Hepatocyte (in vitro differentiated cells): Measurements from ENCODE around the gene CSPG5. TPM values are rescaled to one million over a fixed set of nuclear protein-coding genes. Genes with fewer than 3 reads are reported as not detected.

Experiments
- DNase-seq: peaks from one replicate; pipeline ENCODE4 v3.0.0-alpha.2; 2016; ENCODE audit warnings: low spot score
- H2AFZ ChIP-seq: fragments of 200-600 bp; sonication (generic); 2 replicates; pipeline ENCODE4 v1.6.0; 2016; ENCODE audit warnings: antibody characterized with exemption, mild to moderate bottlenecking
- H3K27ac ChIP-seq: fragments of 200-600 bp; sonication (generic); 2 replicates; pipeline ENCODE4 v1.5.1; 2016; ENCODE audit warnings: mild to moderate bottlenecking
- H3K27me3 ChIP-seq: fragments of 200-600 bp; sonication (generic); 2 replicates; pipeline ENCODE4 v1.6.1; 2016
- H3K36me3 ChIP-seq: fragments of 200-600 bp; sonication (generic); replicated peaks from 2 replicates; pipeline ENCODE4 v1.5.1; 2016; ENCODE audit warnings: low read depth; ENCODE audit not compliant: insufficient read depth
- H3K4me1 ChIP-seq: fragments of 200-600 bp; sonication (generic); 2 replicates; pipeline ENCODE4 v1.5.1; 2016; ENCODE audit warnings: mild to moderate bottlenecking, moderate library complexity; ENCODE audit not compliant: insufficient read depth
- H3K4me2 ChIP-seq: fragments of 200-600 bp; sonication (generic); 2 replicates; pipeline ENCODE4 v1.6.0; 2016
- H3K4me3 ChIP-seq: fragments of 200-600 bp; sonication (generic); 2 replicates; pipeline ENCODE4 v1.5.1; 2016; ENCODE audit warnings: mild to moderate bottlenecking
- H3K79me2 ChIP-seq: fragments of 200-600 bp; sonication (generic); 2 replicates; pipeline ENCODE4 v1.6.0; 2017; ENCODE audit warnings: mild to moderate bottlenecking
- H3K9me2 ChIP-seq: fragments of 200-600 bp; sonication (generic); replicated peaks from 2 replicates; pipeline ENCODE4 v1.6.0; 2017; ENCODE audit warnings: mild to moderate bottlenecking; ENCODE audit not compliant: insufficient read depth
- H3K9me3 ChIP-seq: fragments of 200-600 bp; sonication (generic); 2 replicates; pipeline ENCODE4 v1.5.1; 2016; ENCODE audit warnings: low read depth, mild to moderate bottlenecking
- H4K20me1 ChIP-seq: fragments of 200-600 bp; sonication (generic); 2 replicates; pipeline ENCODE4 v1.6.0; 2016; ENCODE audit warnings: mild to moderate bottlenecking; ENCODE audit not compliant: insufficient read depth, poor library complexity, severe bottlenecking
- EZH2 ChIP-seq: fragments of 200-600 bp; sonication (generic); IDR thresholded peaks from 2 replicates; pipeline ENCODE4 v1.6.1; 2016; ENCODE audit warnings: antibody characterized with exemption, mild to moderate bottlenecking, borderline replicate concordance
- EZH2phosphoT487 ChIP-seq: fragments of 200-600 bp; sonication (generic); IDR thresholded peaks from one replicate; pipeline ENCODE4 v1.6.1; 2018; ENCODE audit warnings: antibody characterized with exemption, mild to moderate bottlenecking, low read depth, moderate library complexity; ENCODE audit not compliant: unreplicated experiment, severe bottlenecking
- WGBS: methylation state at CpG from one replicate; pipeline ENCODE4 v1.1.6; 2016; ENCODE audit warnings: low lambda C conversion rate; ENCODE audit errors: missing lambda C conversion rate; 5-methylcytosine and 5-hydroxymethylcytosine counted together
- polyA plus RNA-seq: library from polyadenylated mRNA; unstranded; fragments of >200 nt; fragmentation: Nextera tagmentation; extraction: Ambion mirVana; gene quantifications from 2 replicates; pipeline ENCODE4 v1.2.1, GENCODE V29; 2016
- total RNA-seq: library from RNA; depleted of rRNA; stranded (reverse); fragments of >200 nt; gene quantifications from 2 replicates; pipeline ENCODE4 v1.2.3, GENCODE V29; 2014
- TF ChIP-seq, protein P1 (sequence below): fragments of 200-600 bp; sonication (generic); IDR thresholded peaks from 2 replicates; pipeline ENCODE4 v1.5.1; 2016; ENCODE audit warnings: antibody characterized with exemption, mild to moderate bottlenecking; ENCODE audit not compliant: poor library complexity

The CSPG5 gene
- total and polyA plus RNA-seq, 2 experiments from 2014 or later: 0.34 to 0.47 TPM

GRCh38 chr3:47601281-47601680, 22.6 kb upstream of the CSPG5 start:
- Histone ChIP-seq H3K27ac (no peak overlapping the region), H4K20me1 (no peaks in the 10 kb centered on the region), H3K4me3 (no peak overlapping the region), H3K9me2 (no peaks in the 10 kb centered on the region), H3K36me3 (no peaks in the 10 kb centered on the region), H3K79me2 (peaks cover 13% of the 10 kb centered on the region), H2AFZ (no peak overlapping the region), H3K4me1 (no peaks in the 10 kb centered on the region), H3K4me2 (no peak overlapping the region), H3K9me3 (no peaks in the 10 kb centered on the region), H3K27me3 (no peaks in the 10 kb centered on the region)
- 100% methylated on average over 3 of the region's 3 CpGs for WGBS
- no peak for TF ChIP-seq EZH2phosphoT487
- TF ChIP-seq, protein P1, sequence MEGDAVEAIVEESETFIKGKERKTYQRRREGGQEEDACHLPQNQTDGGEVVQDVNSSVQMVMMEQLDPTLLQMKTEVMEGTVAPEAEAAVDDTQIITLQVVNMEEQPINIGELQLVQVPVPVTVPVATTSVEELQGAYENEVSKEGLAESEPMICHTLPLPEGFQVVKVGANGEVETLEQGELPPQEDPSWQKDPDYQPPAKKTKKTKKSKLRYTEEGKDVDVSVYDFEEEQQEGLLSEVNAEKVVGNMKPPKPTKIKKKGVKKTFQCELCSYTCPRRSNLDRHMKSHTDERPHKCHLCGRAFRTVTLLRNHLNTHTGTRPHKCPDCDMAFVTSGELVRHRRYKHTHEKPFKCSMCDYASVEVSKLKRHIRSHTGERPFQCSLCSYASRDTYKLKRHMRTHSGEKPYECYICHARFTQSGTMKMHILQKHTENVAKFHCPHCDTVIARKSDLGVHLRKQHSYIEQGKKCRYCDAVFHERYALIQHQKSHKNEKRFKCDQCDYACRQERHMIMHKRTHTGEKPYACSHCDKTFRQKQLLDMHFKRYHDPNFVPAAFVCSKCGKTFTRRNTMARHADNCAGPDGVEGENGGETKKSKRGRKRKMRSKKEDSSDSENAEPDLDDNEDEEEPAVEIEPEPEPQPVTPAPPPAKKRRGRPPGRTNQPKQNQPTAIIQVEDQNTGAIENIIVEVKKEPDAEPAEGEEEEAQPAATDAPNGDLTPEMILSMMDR: no peak
- no peak for TF ChIP-seq EZH2
- DNase-seq: no peak

GRCh38 chr3:47594792-47595191, 16.1 kb upstream of the CSPG5 start:
- no peaks in the 10 kb centered on the region for H3K4me1 ChIP-seq
- H3K36me3 ChIP-seq: no peaks in the 10 kb centered on the region
- 77% methylated on average over 3 of the region's 3 CpGs for WGBS

GRCh38 chr3:47592066-47592795, 13.6 kb upstream of the CSPG5 start:
- Histone ChIP-seq H3K4me1 (no peaks in the 10 kb centered on the region), H2AFZ (no peak overlapping the region), H3K36me3 (peaks cover 5% of the 10 kb centered on the region), H3K79me2 (no peaks in the 10 kb centered on the region), H3K9me3 (no peaks in the 10 kb centered on the region), H3K27ac (no peak overlapping the region), H3K4me2 (no peak overlapping the region), H3K27me3 (no peaks in the 10 kb centered on the region), H4K20me1 (peaks cover 4% of the 10 kb centered on the region), H3K4me3 (no peak overlapping the region), H3K9me2 (no peaks in the 10 kb centered on the region)
- 79% methylated on average over 4 of the region's 4 CpGs for WGBS
- no peak for TF ChIP-seq EZH2
- TF ChIP-seq, protein P1: no peak
- no peak for TF ChIP-seq EZH2phosphoT487
- DNase-seq: no peak

More at GRCh38 chr3:47594792-47595191, 16.1 kb upstream of the CSPG5 start:
- Histone ChIP-seq H3K27me3 (no peaks in the 10 kb centered on the region), H3K9me2 (no peaks in the 10 kb centered on the region), H3K4me2 (no peak overlapping the region), H3K4me3 (no peak overlapping the region), H2AFZ (no peak overlapping the region), H3K9me3 (no peaks in the 10 kb centered on the region), H4K20me1 (no peaks in the 10 kb centered on the region), H3K79me2 (no peaks in the 10 kb centered on the region), H3K27ac (no peak overlapping the region)
- no peak for DNase-seq
- TF ChIP-seq EZH2 (no peak), EZH2phosphoT487 (no peak)
- TF ChIP-seq, protein P1: no peak
